HG03159 (cell line): ENCODE data around the gene HIVEP1.
"Not testable (repeated sequence)": the region's sequence is repeated elsewhere in the genome, so short reads cannot be mapped to it uniquely, and the experiment has no call there.

ENCODE experiments used
- ATAC-seq: cut with Tn5 transposase; IDR thresholded peaks from one replicate; pipeline ENCODE4 v1.9.1; 2021; ENCODE audit warnings: mild to moderate bottlenecking, moderate library complexity; ENCODE audit not compliant: unreplicated experiment

Gene HIVEP1

GRCh38 chr6:12175626-12176025 lies 163.5 kb downstream of the HIVEP1 start:
- no peak for ATAC-seq

GRCh38 chr6:12176782-12177181 lies 164.7 kb downstream of the HIVEP1 start:
- ATAC-seq, result not testable (repeated sequence)

- ATAC-seq, result no peak
Measured at GRCh38 chr6:12178521-12178920, 166.4 kb downstream of the HIVEP1 start.

GRCh38 chr6:12181481-12181880 lies 169.4 kb downstream of the HIVEP1 start:
- no peak for ATAC-seq

GRCh38 chr6:12182676-12183075 lies 170.6 kb downstream of the HIVEP1 start:
- ATAC-seq, result no peak

GRCh38 chr6:12185081-12185673 lies 173.1 kb downstream of the HIVEP1 start:
- no peak for ATAC-seq

- ATAC-seq, result no peak
Measured at GRCh38 chr6:12186528-12186927, 174.4 kb downstream of the HIVEP1 start.

GRCh38 chr6:12189150-12189549 lies 177.0 kb downstream of the HIVEP1 start:
- ATAC-seq, result no peak

- ATAC-seq, result no peak
Measured at GRCh38 chr6:12189661-12190060, 177.5 kb downstream of the HIVEP1 start.

GRCh38 chr6:12190252-12190651 lies 178.1 kb downstream of the HIVEP1 start:
- ATAC-seq, result no peak

- ATAC-seq, result no peak
Measured at GRCh38 chr6:12196326-12196936, 184.3 kb downstream of the HIVEP1 start.

GRCh38 chr6:12198851-12199250 lies 186.7 kb downstream of the HIVEP1 start:
- no peak for ATAC-seq

GRCh38 chr6:12200015-12200564 lies 188.0 kb downstream of the HIVEP1 start:
- no peak for ATAC-seq

- ATAC-seq, result no peak
Measured at GRCh38 chr6:12200761-12201160, 188.6 kb downstream of the HIVEP1 start.

GRCh38 chr6:12203001-12203400 lies 190.9 kb downstream of the HIVEP1 start:
- no peak for ATAC-seq

- no peak for ATAC-seq
Measured at GRCh38 chr6:12208190-12208589, 196.1 kb downstream of the HIVEP1 start.

GRCh38 chr6:12208673-12209072 lies 196.6 kb downstream of the HIVEP1 start:
- ATAC-seq, result no peak
